Activated T-helper 1 cell treated with anti-CD3 and anti-CD28 coated beads, Interleukin-12 subunit alpha, Interleukin-12 subunit beta, Interleukin-2, Interleukin-4 antibody, amounts not matched to agents 30 ng/mL and 10 ng/mL and 1 ng/mL, durations not matched to agents 14 hours and 24 hours and 36 hours (primary cell): Measurements from ENCODE around the gene RAB43. TPM values are rescaled to one million over a fixed set of nuclear protein-coding genes. Genes with fewer than 3 reads are reported as not detected.
"Not testable (repeated sequence)": the region's sequence is repeated elsewhere in the genome, so short reads cannot be mapped to it uniquely, and the experiment has no call there.

Source experiments
- DNase-seq: peaks from one replicate; pipeline ENCODE4 v3.0.0; 2021; ENCODE audit warnings: low spot score
- H3K27ac Mint-ChIP-seq: one replicate; pipeline ENCODE4 v1.8.0; 2021; ENCODE audit warnings: mild to moderate bottlenecking, mixed read lengths
- H3K27me3 Mint-ChIP-seq: one replicate; pipeline ENCODE4 v1.8.0; 2022; ENCODE audit warnings: mild to moderate bottlenecking, moderate library complexity, mixed read lengths; ENCODE audit not compliant: insufficient read depth
- H3K36me3 Mint-ChIP-seq: one replicate; pipeline ENCODE4 v1.8.0; 2021; ENCODE audit warnings: low read depth, mixed read lengths
- H3K4me1 Mint-ChIP-seq: one replicate; pipeline ENCODE4 v1.8.0; 2021; ENCODE audit warnings: low read depth, mixed read lengths
- H3K4me3 Mint-ChIP-seq: one replicate; pipeline ENCODE4 v1.8.0; 2021; ENCODE audit warnings: mild to moderate bottlenecking, moderate library complexity, mixed read lengths
- H3K9me3 Mint-ChIP-seq: one replicate; pipeline ENCODE4 v1.8.0; 2021; ENCODE audit warnings: mixed read lengths
- intact Hi-C: fragments of 100-400 bp; cut with micrococcal nuclease; formaldehyde crosslinking; loops from one replicate; pipeline ENCODE4 v1.15.1; 2024
- total RNA-seq: library from RNA; stranded (reverse); gene quantifications from 2 replicates; pipeline ENCODE4 v1.2.3, GENCODE V29; 2022

Gene RAB43
- total RNA-seq, 1 donor from 2014 or later = 46.8 TPM

- intact Hi-C loops = no loop called here
- peaks cover 6% of the 10 kb centered on the region for H3K4me1 Mint-ChIP-seq
These were observed 44.4 kb downstream of the RAB43 start for GRCh38 chr3:129077222-129077621.

DNA sequence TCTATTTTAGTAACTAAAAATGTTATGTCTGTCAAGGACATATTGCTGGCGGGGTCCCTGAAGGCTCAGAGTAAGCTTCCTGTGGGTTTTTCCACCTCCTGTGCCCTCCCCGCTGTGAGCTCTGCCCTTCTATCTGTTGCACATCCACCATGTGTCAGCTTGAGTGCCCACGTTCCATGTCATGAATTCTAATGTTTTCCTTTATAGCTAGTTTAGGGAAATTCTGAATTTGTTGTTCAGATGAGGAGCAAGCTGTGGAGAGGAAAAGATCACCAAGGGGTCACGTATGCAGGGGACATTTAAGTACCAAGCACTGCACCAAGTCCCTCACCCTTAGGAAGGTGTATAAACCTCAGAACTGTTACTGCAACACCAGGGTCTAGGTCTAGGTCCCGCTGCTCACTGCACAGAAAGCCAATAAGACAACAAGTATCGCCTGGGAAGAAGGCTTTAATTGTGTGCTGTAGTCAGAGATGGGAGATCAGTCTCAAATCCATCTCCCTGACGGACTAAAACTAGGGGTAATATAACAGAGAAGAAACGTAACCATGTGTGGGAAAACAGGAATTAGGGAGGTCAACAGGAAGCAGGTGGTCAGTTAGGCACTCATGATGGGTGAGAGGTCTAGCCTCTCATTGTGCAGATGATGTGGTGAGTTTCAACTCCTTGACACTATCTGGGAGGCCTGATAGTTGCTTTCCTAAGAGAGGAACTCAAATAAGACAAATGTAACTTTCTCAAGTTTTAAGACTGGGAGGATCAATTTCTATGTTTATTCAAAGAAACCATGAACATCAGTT lies 51.3 kb downstream of the RAB43 start:
- Mint-ChIP-seq H3K4me3 (no peak overlapping the region), H3K36me3 (no peaks in the 10 kb centered on the region), H3K9me3 (peaks cover 5% of the 10 kb centered on the region), H3K27me3 (peaks cover 11% of the 10 kb centered on the region), H3K27ac (no peak overlapping the region), H3K4me1 (peaks cover 5% of the 10 kb centered on the region)
- DNase-seq = no peak
- intact Hi-C loops = no loop called here

More at GRCh38 chr3:129077222-129077621, 44.4 kb downstream of the RAB43 start:
- Mint-ChIP-seq H3K36me3 (no peaks in the 10 kb centered on the region), H3K27ac (no peak overlapping the region), H3K4me3 (no peak overlapping the region), H3K27me3 (no peaks in the 10 kb centered on the region), H3K9me3 (no peaks in the 10 kb centered on the region)
- no peak for DNase-seq

DNA sequence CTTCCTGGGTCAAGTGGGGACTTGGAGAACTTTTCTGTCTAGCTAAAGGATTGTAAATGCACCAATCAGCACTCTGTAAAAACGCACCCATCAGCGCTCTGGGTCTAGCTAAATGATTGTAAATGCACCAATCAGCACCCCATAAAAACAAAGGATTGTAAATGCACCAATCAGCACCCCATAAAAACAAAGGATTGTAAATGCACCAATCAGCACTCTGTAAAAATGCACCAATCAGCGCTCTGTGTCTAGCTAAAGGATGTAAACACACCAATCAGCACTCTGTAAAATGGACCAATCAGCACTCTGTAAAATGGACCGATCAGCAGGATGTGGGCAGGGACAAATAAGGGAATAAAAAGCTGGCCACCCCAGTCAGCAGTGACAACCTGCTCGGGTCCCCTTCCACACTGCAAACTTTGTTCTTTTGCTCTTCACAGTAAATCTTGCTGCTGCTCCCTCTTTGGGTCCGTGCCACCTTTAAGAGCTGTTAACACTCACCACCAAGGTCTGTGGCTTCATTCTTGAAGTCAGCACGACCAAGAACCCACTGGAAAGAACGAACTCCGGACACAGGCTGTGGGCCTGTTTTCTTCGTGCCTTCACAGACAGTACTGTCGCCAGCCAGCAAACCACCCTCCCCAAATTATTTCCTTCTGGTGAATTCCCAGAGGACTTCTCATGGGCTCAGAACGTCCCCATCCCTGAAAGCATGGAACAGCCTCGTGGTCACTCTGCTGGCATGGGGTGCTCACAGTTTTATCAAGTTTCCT lies 52.1 kb downstream of the RAB43 start:
- intact Hi-C loops = loop anchor here (5.0 kb wide), 1 partner anchor 53 kb away; the partner anchor contains the start of gene RAB43

DNA sequence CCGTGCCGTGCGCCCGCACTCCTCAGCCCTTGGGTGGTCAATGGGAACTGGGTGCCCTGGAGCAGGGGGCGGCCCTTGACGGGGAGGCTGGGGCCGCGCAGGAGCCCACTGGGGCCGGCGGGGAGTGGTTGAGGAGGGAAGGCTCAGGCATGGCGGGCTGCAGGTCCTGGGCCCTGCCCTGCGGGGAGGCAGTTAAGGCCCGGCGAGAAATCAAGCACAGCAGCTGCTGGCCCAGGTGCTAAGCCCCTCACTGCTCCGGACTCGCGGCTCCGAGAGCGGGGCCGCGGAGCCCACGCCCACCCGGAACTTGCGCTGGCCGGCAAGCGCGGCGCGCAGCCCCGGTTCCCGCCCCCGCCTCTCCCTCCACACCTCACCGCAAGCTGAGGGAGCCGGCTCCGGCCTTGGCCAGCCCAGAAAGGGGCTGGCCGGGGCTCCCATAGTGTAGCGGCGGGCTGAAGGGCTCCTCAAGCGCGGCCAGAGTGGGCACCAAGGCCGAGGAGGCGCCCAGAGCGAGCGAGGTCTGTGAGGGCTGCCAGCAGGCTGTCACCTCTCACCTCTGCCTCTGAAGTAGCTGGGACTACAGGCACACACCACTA lies 53.2 kb downstream of the RAB43 start:
- no peak overlapping the region for H3K27ac Mint-ChIP-seq
- DNase-seq = no peak
- H3K36me3 Mint-ChIP-seq = no peaks in the 10 kb centered on the region
- H3K27me3 Mint-ChIP-seq = peaks cover 11% of the 10 kb centered on the region
- H3K4me1 Mint-ChIP-seq = peaks cover 5% of the 10 kb centered on the region
- intact Hi-C loops = loop anchor here (1.0 to 5.0 kb wide), 2 partner anchors 15 to 54 kb away; partner anchors contain the start of gene RAB43
- peaks cover 5% of the 10 kb centered on the region for H3K9me3 Mint-ChIP-seq
- peak overlapping the region; percentile 67 for H3K4me3 Mint-ChIP-seq

More for the DNA sequence above, 52.1 kb downstream of the RAB43 start:
- Mint-ChIP-seq H3K27me3 (peaks cover 11% of the 10 kb centered on the region), H3K4me3 (peak overlapping the region; percentile 67)
- H3K9me3 Mint-ChIP-seq, H3K4me1 Mint-ChIP-seq, H3K36me3 Mint-ChIP-seq, DNase-seq, H3K27ac Mint-ChIP-seq: not testable (repeated sequence)

DNA sequence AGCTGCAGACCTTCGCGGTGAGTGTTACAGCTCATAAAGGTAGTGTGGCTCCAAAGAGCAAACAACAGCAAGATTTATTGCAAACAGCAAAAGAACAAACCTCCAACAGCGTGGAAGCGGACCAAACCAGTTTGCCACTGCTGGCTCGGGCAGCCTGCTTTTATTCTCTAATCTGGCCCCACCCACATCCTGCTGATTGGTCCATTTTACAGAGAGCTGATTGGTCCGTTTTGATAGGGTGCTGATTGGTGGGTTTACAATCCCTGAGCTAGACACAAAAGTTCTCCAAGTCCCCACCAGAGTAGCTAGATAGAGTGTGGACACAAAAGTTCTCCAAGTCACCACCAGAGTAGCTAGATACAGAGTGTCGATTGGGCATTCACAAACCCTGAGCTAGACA lies 53.9 kb downstream of the RAB43 start:
- intact Hi-C loops = loop anchor here (1.0 to 5.0 kb wide), 2 partner anchors 14 to 55 kb away; partner anchors contain the start of gene RAB43

DNA sequence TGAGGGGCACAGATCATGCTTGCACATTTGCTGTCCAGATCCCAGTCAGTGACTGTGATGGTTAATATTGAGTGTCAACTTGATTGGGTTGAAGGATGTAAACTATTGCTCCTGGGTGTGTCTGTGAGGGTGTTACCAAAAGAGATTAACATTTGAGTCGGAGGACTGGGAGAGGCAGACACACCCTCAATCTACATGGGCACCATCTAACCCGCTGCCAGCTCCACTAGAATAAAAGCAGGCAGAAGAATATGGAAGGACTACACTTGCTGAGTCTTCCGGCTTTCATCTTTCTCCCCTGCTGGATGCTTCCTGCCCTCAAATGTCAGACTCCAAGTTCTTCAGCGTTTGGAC lies 55.9 kb downstream of the RAB43 start:
- Mint-ChIP-seq H3K4me3 (no peak overlapping the region), H3K4me1 (peaks cover 5% of the 10 kb centered on the region), H3K27me3 (peaks cover 14% of the 10 kb centered on the region), H3K9me3 (peaks cover 5% of the 10 kb centered on the region), H3K36me3 (no peaks in the 10 kb centered on the region), H3K27ac (no peak overlapping the region)
- intact Hi-C loops = loop anchor here (5.0 kb wide), 1 partner anchor 57 kb away; the partner anchor contains the start of gene RAB43
- DNase-seq = no peak

More for the DNA sequence above, 53.9 kb downstream of the RAB43 start:
- not testable (repeated sequence) for H3K36me3 Mint-ChIP-seq, H3K4me1 Mint-ChIP-seq, DNase-seq, H3K9me3 Mint-ChIP-seq, H3K27ac Mint-ChIP-seq
- Mint-ChIP-seq H3K4me3 (peak overlapping the region; percentile 17), H3K27me3 (peaks cover 11% of the 10 kb centered on the region)

- Mint-ChIP-seq H3K27ac (no peak overlapping the region), H3K36me3 (no peaks in the 10 kb centered on the region), H3K27me3 (peaks cover 11% of the 10 kb centered on the region), H3K4me3 (no peak overlapping the region), H3K9me3 (peaks cover 5% of the 10 kb centered on the region), H3K4me1 (peaks cover 5% of the 10 kb centered on the region)
- no peak for DNase-seq
- intact Hi-C loops = loop anchor here (5.0 kb wide), 1 partner anchor 57 kb away; the partner anchor contains the start of gene RAB43
These were observed 56.4 kb downstream of the RAB43 start for GRCh38 chr3:129065016-129065719.

DNA sequence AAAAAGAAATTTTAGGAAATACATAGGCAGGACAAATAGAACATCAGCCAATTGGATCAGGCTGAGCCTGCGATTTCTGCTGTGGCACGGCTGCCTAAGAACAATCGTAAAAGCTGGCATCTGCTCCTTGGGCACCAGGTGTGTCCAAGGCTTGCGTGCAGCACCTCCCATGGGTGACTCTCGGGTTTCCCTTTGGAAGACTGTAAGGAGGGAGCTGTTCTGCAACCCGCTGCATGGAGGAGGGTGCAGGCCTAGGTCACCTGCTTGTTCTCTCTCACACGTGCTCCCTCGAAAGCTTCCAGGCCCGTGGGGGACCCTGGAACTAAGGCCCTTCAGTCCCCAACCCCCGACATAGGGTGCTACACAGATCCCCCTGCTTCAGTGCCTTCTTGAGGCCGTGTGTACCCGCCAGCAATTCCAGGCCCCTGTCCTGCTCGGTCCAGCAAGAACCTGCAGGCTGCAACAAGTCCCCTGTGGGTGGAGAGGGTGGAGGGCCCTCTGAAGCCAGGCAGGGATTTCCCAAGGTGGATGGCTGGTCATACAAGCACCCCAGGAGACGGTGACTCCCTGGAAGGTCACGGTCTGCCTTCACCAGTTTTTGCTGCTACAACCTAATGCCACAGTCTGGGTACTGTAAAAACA lies 57.6 kb downstream of the RAB43 start:
- H3K27ac Mint-ChIP-seq = no peak overlapping the region
- H3K36me3 Mint-ChIP-seq = no peaks in the 10 kb centered on the region
- H3K4me1 Mint-ChIP-seq = peaks cover 3% of the 10 kb centered on the region
- no peak for DNase-seq
- H3K4me3 Mint-ChIP-seq = no peak overlapping the region
- H3K9me3 Mint-ChIP-seq = no peaks in the 10 kb centered on the region
- intact Hi-C loops = no loop called here
- H3K27me3 Mint-ChIP-seq = peaks cover 5% of the 10 kb centered on the region

GRCh38 chr3:129063091-129063640 lies 58.4 kb downstream of the RAB43 start:
- intact Hi-C loops = no loop called here
- H3K27ac Mint-ChIP-seq = no peak overlapping the region
- H3K9me3 Mint-ChIP-seq = no peaks in the 10 kb centered on the region
- H3K4me3 Mint-ChIP-seq = no peak overlapping the region
- H3K4me1 Mint-ChIP-seq = no peaks in the 10 kb centered on the region
- no peak for DNase-seq
- no peaks in the 10 kb centered on the region for H3K36me3 Mint-ChIP-seq
- peaks cover 3% of the 10 kb centered on the region for H3K27me3 Mint-ChIP-seq

GRCh38 chr3:129061888-129062834 lies 59.4 kb downstream of the RAB43 start:
- intact Hi-C loops = no loop called here
- H3K9me3 Mint-ChIP-seq = no peaks in the 10 kb centered on the region
- H3K4me1 Mint-ChIP-seq = no peaks in the 10 kb centered on the region

More at GRCh38 chr3:129061888-129062834, 59.4 kb downstream of the RAB43 start:
- Mint-ChIP-seq H3K36me3 (no peaks in the 10 kb centered on the region), H3K27ac (no peak overlapping the region), H3K27me3 (peaks cover 6% of the 10 kb centered on the region), H3K4me3 (no peak overlapping the region)
- DNase-seq = no peak
